HepG2 (cell line): ENCODE results near the gene BCKDHB. TPM values are rescaled to one million over a fixed set of nuclear protein-coding genes. Genes with fewer than 3 reads are reported as not detected.
A peak's percentile ranks its signal among the peaks of the same experiment; 100 is the strongest.

Source experiments
- ARNT2 ChIP-seq: sonication (generic); formaldehyde crosslinking; IDR thresholded peaks from 2 replicates; pipeline ENCODE4 v1.8.0; 2022; ENCODE audit warnings: mild to moderate bottlenecking, low read depth, missing genetic modification reagents, moderate library complexity
- ELF4 ChIP-seq: sonication (generic); formaldehyde crosslinking; IDR thresholded peaks from 2 replicates; pipeline ENCODE4 v1.5.0; 2020; ENCODE audit warnings: missing genetic modification reagents, mild to moderate bottlenecking, moderate library complexity, borderline replicate concordance
- FOXM1 ChIP-seq: sonication (generic); formaldehyde crosslinking; IDR thresholded peaks from 2 replicates; pipeline ENCODE4 v1.5.0; 2020; ENCODE audit warnings: missing genetic modification reagents
- MAZ ChIP-seq, 2 experiments: sonication (generic) in 1 of 2; formaldehyde crosslinking in 1 of 2; IDR thresholded peaks; 2 replicates each; pipeline versions ENCODE4 v1.5.0 to v1.6.1; 2012 to 2020; ENCODE audit warnings: low read depth in 2 of 2, mild to moderate bottlenecking in 2 of 2, borderline replicate concordance in 1 of 2, improper control_type of control experiment in 1 of 2, low read length in 1 of 2, missing genetic modification reagents in 1 of 2, moderate library complexity in 1 of 2
- MIXL1 ChIP-seq: IDR thresholded peaks from 2 replicates; pipeline ENCODE4 v1.6.1; 2016
- POLR2AphosphoS2 ChIP-seq: IDR thresholded peaks from 2 replicates; pipeline ENCODE4 v1.6.1; 2011; ENCODE audit warnings: low read depth, low read length, improper control_type of control experiment
- REPIN1 ChIP-seq: sonication (generic); formaldehyde crosslinking; IDR thresholded peaks from 2 replicates; pipeline ENCODE4 v1.8.0; 2022; ENCODE audit warnings: missing genetic modification reagents, low read depth, mild to moderate bottlenecking, borderline replicate concordance
- SIX4 ChIP-seq: sonication (generic); formaldehyde crosslinking; IDR thresholded peaks from 2 replicates; pipeline ENCODE4 v1.4.0; 2020; ENCODE audit warnings: missing genetic modification reagents
- SMARCC2 ChIP-seq: fragments of 450-650 bp; IDR thresholded peaks from 2 replicates; pipeline ENCODE4 v1.6.1; 2017; ENCODE audit warnings: antibody characterized with exemption, mild to moderate bottlenecking
- SP2 ChIP-seq: sonication (generic); formaldehyde crosslinking; IDR thresholded peaks from 2 replicates; pipeline ENCODE4 v1.5.1; 2020; ENCODE audit warnings: mild to moderate bottlenecking, missing genetic modification reagents
- TOPORS ChIP-seq: sonication (generic); formaldehyde crosslinking; IDR thresholded peaks from 2 replicates; pipeline ENCODE4 v1.8.0; 2023; ENCODE audit warnings: mild to moderate bottlenecking, missing genetic modification reagents
- ZFP36 ChIP-seq: fragments of 150-350 bp; IDR thresholded peaks from 2 replicates; pipeline ENCODE4 v1.6.1; 2018; ENCODE audit warnings: borderline replicate concordance, low read length, low read depth; ENCODE audit not compliant: partially characterized antibody
- ZNF563 ChIP-seq: sonication (generic); formaldehyde crosslinking; IDR thresholded peaks from 2 replicates; pipeline ENCODE4 v1.8.0; 2022; ENCODE audit warnings: mild to moderate bottlenecking, moderate library complexity, missing genetic modification reagents
- ZNF577 ChIP-seq: sonication (generic); formaldehyde crosslinking; IDR thresholded peaks from 2 replicates; pipeline ENCODE4 v1.4.0; 2020; ENCODE audit warnings: mild to moderate bottlenecking, low read depth, missing genetic modification reagents, borderline replicate concordance
- ZNF7 ChIP-seq: IDR thresholded peaks from 2 replicates; pipeline ENCODE4 v1.6.1; 2016; ENCODE audit warnings: missing biosample characterization, missing genetic modification reagents
- ZNF792 ChIP-seq: IDR thresholded peaks from 2 replicates; pipeline ENCODE4 v1.6.1; 2016
- ZNF850 ChIP-seq: sonication (generic); formaldehyde crosslinking; conservative IDR thresholded peaks from 2 replicates; pipeline ENCODE4 v1.9.0; 2021; ENCODE audit warnings: mild to moderate bottlenecking, missing genetic modification reagents
- polyA plus RNA-seq, 8 experiments: library from polyadenylated mRNA; depleted of rRNA in 3 of 8; stranded (reverse) in 7 of 8; unstranded in 1 of 8; fragments of >200 nt; fragmentation: Illumina TruSeq in 4 of 8; extraction: Trizol in 4 of 8; gene quantifications; 2 replicates each; pipeline versions ENCODE4 v1.2.1 to v1.2.3, GENCODE V29; 2011 to 2016; ENCODE audit warnings: low read depth in 4 of 8, missing spikeins in 1 of 8, mixed read lengths in 1 of 8; ENCODE audit not compliant: insufficient read depth in 1 of 8
- total RNA-seq, 5 experiments: library from RNA; depleted of rRNA; stranded (reverse); fragments of >200 nt; fragmentation: Illumina TruSeq; extraction: Trizol; gene quantifications; 2 replicates each; pipeline ENCODE4 v1.2.3, GENCODE V29; 2016; ENCODE audit warnings: low read depth in 1 of 5
- TF ChIP-seq, protein P1 (sequence below): sonication (generic); formaldehyde crosslinking; IDR thresholded peaks from 2 replicates; pipeline ENCODE4 v1.4.0; 2020; ENCODE audit warnings: missing genetic modification reagents
- TF ChIP-seq, protein P2 (sequence below): sonication (generic); formaldehyde crosslinking; IDR thresholded peaks from 2 replicates; pipeline ENCODE4 v1.4.0; 2020; ENCODE audit warnings: mild to moderate bottlenecking, missing genetic modification reagents
- TF ChIP-seq, protein P3 (sequence below): sonication (generic); formaldehyde crosslinking; IDR thresholded peaks from 2 replicates; pipeline ENCODE4 v1.5.0; 2020; ENCODE audit warnings: missing genetic modification reagents, mild to moderate bottlenecking, borderline replicate concordance
- TF ChIP-seq, protein P4 (sequence below): sonication (generic); formaldehyde crosslinking; IDR thresholded peaks from 2 replicates; pipeline ENCODE4 v1.5.0; 2020; ENCODE audit warnings: mild to moderate bottlenecking, low read depth, missing genetic modification reagents, borderline replicate concordance
- TF ChIP-seq, protein P5 (sequence below): sonication (generic); formaldehyde crosslinking; IDR thresholded peaks from 2 replicates; pipeline ENCODE4 v1.8.0; 2022; ENCODE audit warnings: mild to moderate bottlenecking, missing genetic modification reagents, moderate library complexity
- TF ChIP-seq, protein P6 (sequence below): sonication (generic); formaldehyde crosslinking; IDR thresholded peaks from 2 replicates; pipeline ENCODE4 v1.4.0; 2020; ENCODE audit warnings: missing genetic modification reagents, low read depth, mild to moderate bottlenecking, borderline replicate concordance

Gene BCKDHB
- total and polyA plus RNA-seq, 2 of the 13 experiments (the other 11 are each of a cell fraction or from before 2014, with no cell fraction given) = 10.8 to 13.6 TPM

DNA sequence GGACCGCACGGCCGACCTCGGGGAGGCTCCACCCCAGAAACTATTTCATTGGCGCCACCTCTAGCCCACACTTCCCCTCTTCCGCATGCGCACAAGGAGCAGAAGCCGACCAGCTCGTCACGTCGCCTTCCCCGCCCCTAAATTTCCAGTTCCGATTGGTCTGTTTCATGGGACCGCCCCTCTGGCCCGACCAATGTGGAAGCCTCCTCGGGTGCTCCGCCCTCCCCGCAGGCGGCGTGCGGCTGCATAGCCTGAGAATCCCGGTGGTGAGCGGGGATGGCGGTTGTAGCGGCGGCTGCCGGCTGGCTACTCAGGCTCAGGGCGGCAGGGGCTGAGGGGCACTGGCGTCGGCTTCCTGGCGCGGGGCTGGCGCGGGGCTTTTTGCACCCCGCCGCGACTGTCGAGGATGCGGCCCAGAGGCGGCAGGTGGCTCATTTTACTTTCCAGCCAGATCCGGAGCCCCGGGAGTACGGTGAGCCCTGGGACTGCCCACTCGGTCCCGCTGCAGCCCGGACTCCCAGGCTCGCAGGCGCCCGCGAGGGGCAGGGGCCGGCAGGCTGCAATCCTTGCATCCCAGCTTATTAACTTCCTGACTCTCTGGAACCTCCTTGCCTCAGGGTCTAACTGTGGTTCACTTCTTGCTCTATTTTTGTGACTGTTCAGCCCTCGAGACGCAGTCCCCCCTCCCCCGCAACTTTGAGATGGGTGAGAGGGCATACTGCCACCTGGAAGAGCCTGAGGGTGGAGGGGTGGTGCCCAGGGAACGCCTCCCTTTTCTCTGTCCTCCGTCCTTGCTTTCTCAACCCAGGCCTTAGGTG is at the start of gene BCKDHB (continued):
- TF ChIP-seq, protein P1, sequence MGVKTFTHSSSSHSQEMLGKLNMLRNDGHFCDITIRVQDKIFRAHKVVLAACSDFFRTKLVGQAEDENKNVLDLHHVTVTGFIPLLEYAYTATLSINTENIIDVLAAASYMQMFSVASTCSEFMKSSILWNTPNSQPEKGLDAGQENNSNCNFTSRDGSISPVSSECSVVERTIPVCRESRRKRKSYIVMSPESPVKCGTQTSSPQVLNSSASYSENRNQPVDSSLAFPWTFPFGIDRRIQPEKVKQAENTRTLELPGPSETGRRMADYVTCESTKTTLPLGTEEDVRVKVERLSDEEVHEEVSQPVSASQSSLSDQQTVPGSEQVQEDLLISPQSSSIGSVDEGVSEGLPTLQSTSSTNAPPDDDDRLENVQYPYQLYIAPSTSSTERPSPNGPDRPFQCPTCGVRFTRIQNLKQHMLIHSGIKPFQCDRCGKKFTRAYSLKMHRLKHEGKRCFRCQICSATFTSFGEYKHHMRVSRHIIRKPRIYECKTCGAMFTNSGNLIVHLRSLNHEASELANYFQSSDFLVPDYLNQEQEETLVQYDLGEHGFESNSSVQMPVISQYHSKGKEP (CRISPR knock-in tag) = no peak
- TF ChIP-seq, protein P2, sequence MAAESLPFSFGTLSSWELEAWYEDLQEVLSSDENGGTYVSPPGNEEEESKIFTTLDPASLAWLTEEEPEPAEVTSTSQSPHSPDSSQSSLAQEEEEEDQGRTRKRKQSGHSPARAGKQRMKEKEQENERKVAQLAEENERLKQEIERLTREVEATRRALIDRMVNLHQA (CRISPR knock-in tag) = no peak
- TF ChIP-seq ZNF577 (no peak), SMARCC2 (no peak), POLR2AphosphoS2 (no peak), ZFP36 (no peak), SIX4 (CRISPR knock-in tag) (no peak), ARNT2 (peak; percentile 55; the same call in 1 of the 2 replicates), TOPORS (CRISPR knock-in tag) (no peak; the same call in 1 of the 2 replicates), ZNF792 (CRISPR knock-in tag) (peak; percentile 69; the same call in 1 of the 2 replicates), ELF4 (no peak), ZNF563 (peak; percentile 51; the same call in 1 of the 2 replicates), SP2 (CRISPR knock-in tag) (peak; percentile 75), ZNF7 (CRISPR knock-in tag) (no peak), MIXL1 (no peak), REPIN1 (no peak; the same call in 1 of the 2 replicates), FOXM1 (CRISPR knock-in tag) (no peak), MAZ (IDR thresholded peaks at IDR 0.05; ENCODE audit: borderline replicate concordance, low read depth, low read length) (0 out of 2 replicates have a peak, but pooled peaks have one; percentile 41), MAZ (CRISPR knock-in tag; IDR thresholded peaks at IDR 0.05; ENCODE audit: low read depth) (peak; percentile 56), ZNF850 (CRISPR knock-in tag) (no peak)
- TF ChIP-seq, protein P3, sequence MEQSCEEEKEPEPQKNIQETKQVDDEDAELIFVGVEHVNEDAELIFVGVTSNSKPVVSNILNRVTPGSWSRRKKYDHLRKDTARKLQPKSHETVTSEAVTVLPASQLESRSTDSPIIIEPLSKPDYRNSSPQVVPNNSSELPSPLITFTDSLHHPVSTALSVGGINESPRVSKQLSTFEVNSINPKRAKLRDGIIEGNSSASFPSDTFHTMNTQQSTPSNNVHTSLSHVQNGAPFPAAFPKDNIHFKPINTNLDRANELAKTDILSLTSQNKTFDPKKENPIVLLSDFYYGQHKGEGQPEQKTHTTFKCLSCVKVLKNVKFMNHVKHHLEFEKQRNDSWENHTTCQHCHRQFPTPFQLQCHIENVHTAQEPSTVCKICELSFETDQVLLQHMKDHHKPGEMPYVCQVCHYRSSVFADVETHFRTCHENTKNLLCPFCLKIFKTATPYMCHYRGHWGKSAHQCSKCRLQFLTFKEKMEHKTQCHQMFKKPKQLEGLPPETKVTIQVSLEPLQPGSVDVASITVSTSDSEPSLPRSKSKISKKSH (CRISPR knock-in tag) = peak; percentile 78; the same call in 1 of the 2 replicates
- TF ChIP-seq, protein P4, sequence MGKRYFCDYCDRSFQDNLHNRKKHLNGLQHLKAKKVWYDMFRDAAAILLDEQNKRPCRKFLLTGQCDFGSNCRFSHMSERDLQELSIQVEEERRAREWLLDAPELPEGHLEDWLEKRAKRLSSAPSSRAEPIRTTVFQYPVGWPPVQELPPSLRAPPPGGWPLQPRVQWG (CRISPR knock-in tag) = no peak
- TF ChIP-seq, protein P5, sequence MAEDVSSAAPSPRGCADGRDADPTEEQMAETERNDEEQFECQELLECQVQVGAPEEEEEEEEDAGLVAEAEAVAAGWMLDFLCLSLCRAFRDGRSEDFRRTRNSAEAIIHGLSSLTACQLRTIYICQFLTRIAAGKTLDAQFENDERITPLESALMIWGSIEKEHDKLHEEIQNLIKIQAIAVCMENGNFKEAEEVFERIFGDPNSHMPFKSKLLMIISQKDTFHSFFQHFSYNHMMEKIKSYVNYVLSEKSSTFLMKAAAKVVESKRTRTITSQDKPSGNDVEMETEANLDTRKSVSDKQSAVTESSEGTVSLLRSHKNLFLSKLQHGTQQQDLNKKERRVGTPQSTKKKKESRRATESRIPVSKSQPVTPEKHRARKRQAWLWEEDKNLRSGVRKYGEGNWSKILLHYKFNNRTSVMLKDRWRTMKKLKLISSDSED (CRISPR knock-in tag) = no peak
- TF ChIP-seq, protein P6, sequence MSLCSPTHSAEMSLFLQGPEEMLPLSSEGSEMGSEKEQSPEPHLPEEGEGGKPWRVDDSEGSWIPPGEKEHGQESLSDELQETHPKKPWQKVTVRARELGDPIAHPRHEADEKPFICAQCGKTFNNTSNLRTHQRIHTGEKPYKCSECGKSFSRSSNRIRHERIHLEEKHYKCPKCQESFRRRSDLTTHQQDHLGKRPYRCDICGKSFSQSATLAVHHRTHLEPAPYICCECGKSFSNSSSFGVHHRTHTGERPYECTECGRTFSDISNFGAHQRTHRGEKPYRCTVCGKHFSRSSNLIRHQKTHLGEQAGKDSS = no peak
